ENCODE results near the gene RBM38. TPM values are rescaled to one million over a fixed set of nuclear protein-coding genes. Genes with fewer than 3 reads are reported as not detected.
A peak's percentile ranks its signal among the peaks of the same experiment; 100 is the strongest.

RBM38 gene
- total and polyA plus RNA-seq, 9 of the 15 experiments (the other 6 are each of a cell fraction or from before 2014, with no cell fraction given), result 0.28 to 82.4 (median 33.2) TPM

- TF ChIP-seq POLR2B (IDR thresholded peaks at IDR 0.05; ENCODE audit: low read depth, partially characterized antibody) (peak; percentile 80), MYNN (IDR thresholded peaks at IDR 0.05) (no peak), MYNN (CRISPR knock-in tag; IDR thresholded peaks at IDR 0.05) (no peak), RREB1 (CRISPR knock-in tag; IDR thresholded peaks at IDR 0.05) (0 out of 2 replicates have a peak, but pooled peaks have one; percentile 7), ZC3H11A (IDR thresholded peaks at IDR 0.05; ENCODE audit: low read depth, low read length) (no peak), HMGXB4 (CRISPR knock-in tag; IDR thresholded peaks at IDR 0.05) (no peak; the same call in 1 of the 2 replicates), EP400 (IDR thresholded peaks at IDR 0.05) (peak; percentile 94), CBFA2T3 (IDR thresholded peaks at IDR 0.05) (no peak), ATF7 (IDR thresholded peaks at IDR 0.05) (peak; percentile 30; the same call in 1 of the 2 replicates), GATAD2A (IDR thresholded peaks at IDR 0.05) (no peak), SAFB (IDR thresholded peaks at IDR 0.05; ENCODE audit: borderline replicate concordance, low read depth, low read length) (no peak), ZNF780A (CRISPR knock-in tag; IDR thresholded peaks at IDR 0.05) (no peak), LCOR (CRISPR knock-in tag; IDR thresholded peaks at IDR 0.05) (0 out of 2 replicates have a peak, but pooled peaks have one; percentile 29), TFAP4 (CRISPR knock-in tag; IDR thresholded peaks at IDR 0.05; ENCODE audit: borderline replicate concordance) (peak; percentile 46; the same call in 1 of the 2 replicates), MEIS2 (IDR thresholded peaks at IDR 0.05; ENCODE audit: partially characterized antibody) (peak; percentile 32), ZNF280A (IDR thresholded peaks at IDR 0.05; ENCODE audit: low read depth, partially characterized antibody) (no peak), SPI1 (IDR thresholded peaks at IDR 0.05; ENCODE audit: borderline replicate concordance, low read depth, low read length) (no peak)
Measured at GRCh38 chr20:57351042-57351783, 40.0 kb upstream of the RBM38 start, which contains the start of gene RAE1 (continued).
